Right lobe of liver (tissue), 6 donors: Measurements from ENCODE around the gene TAX1BP3. TPM values are rescaled to one million over a fixed set of nuclear protein-coding genes. Genes with fewer than 3 reads are reported as not detected.

Source experiments
- ATAC-seq, 4 donors: fragments of 200-7000 bp; cut with Tn5 transposase; one replicate each; pipeline ENCODE4 v1.9.1; 2020; ENCODE audit warnings: mild to moderate bottlenecking in 4 of 4, moderate library complexity in 4 of 4
- DNase-seq, 3 donors: peaks; one replicate each; pipeline ENCODE4 v3.0.0-alpha.2; 2020
- H3K27ac ChIP-seq, 3 donors: fragments of 200-600 bp; one replicate each; pipeline ENCODE4 v1.8.0; 2022
- H3K27me3 ChIP-seq, 2 donors: fragments of 200-600 bp; one replicate each; pipeline ENCODE4 v1.8.0; 2022
- H3K36me3 ChIP-seq, 4 donors: fragments of 200-600 bp; sonication (generic) in 1 of 4; one replicate each; pipeline versions ENCODE4 v1.5.1 to v1.8.0; 2017 to 2022; ENCODE audit warnings: control low read depth in 1 of 4
- H3K4me1 ChIP-seq, 4 donors: fragments of 200-600 bp; sonication (generic) in 1 of 4; one replicate each; pipeline versions ENCODE4 v1.5.1 to v1.8.0; 2017 to 2022; ENCODE audit warnings: control low read depth in 1 of 4
- H3K4me3 ChIP-seq, 3 donors: fragments of 200-600 bp; one replicate each; pipeline ENCODE4 v1.8.0; 2022
- H3K9me3 ChIP-seq, 4 donors: fragments of 200-600 bp; sonication (generic) in 1 of 4; one replicate each; pipeline versions ENCODE4 v1.5.1 to v1.8.0; 2017 to 2022; ENCODE audit warnings: control low read depth in 1 of 4
- CTCF ChIP-seq, 4 donors: fragments of 200-600 bp in 3 of 4; fragments of 450-650 bp in 1 of 4; IDR thresholded peaks; one replicate each; pipeline versions ENCODE4 v1.5.1 to v1.8.0; 2016 to 2022; ENCODE audit warnings: antibody characterized with exemption in 4 of 4, mild to moderate bottlenecking in 2 of 4
- POLR2A ChIP-seq: fragments of 450-650 bp; IDR thresholded peaks from one replicate; pipeline ENCODE4 v1.6.1; 2017; ENCODE audit warnings: antibody characterized with exemption, mild to moderate bottlenecking
- WGBS: methylation state at CpG from one replicate; pipeline ENCODE4 v1.1.6; 2018; ENCODE audit warnings: low coverage, low lambda C conversion rate; ENCODE audit not compliant: insufficient coverage; ENCODE audit errors: missing lambda C conversion rate; 5-methylcytosine and 5-hydroxymethylcytosine counted together
- intact Hi-C, 2 donors: fragments of 100-400 bp; cut with DNase I; formaldehyde crosslinking; loops; one replicate each; pipeline versions ENCODE4 v1.11.2 to v1.14.1; 2022
- total RNA-seq, 6 experiments: library from RNA; depleted of rRNA in 2 of 6; stranded (reverse); fragments of >200 nt in 2 of 6; fragmentation: NEBNext Ultra II Directional in 3 of 6; extraction: Animal tissue kit (Norgen Biotek cat#: 25700) in 3 of 6; gene quantifications; one replicate each; pipeline versions ENCODE4 v1.1.0 to v1.2.4, GENCODE V29; 2016 to 2023
- donor health status: DM: no; HTN: yes; CAD: no.
- donor health status: DM: no; HTN: no; CAD: no.
- donor health status: DM: no; HTN: no; CAD: no.
- donor health status: DM: no; HTN: yes; CAD: no.
- donor health status: DM: no; HTN: yes; CAD: no.

TAX1BP3 gene
- total RNA-seq, 6 experiments from 2014 or later = 8.1 to 60.9 (median 34.7) TPM

GRCh38 chr17:3666516-3666915 lies 1.9 kb downstream of the TAX1BP3 start:
- DNase-seq (peak in 1 of 3 donors; percentile 22), ATAC-seq (no peak)
- intact Hi-C loops = no loop called here
- WGBS = 90% methylated on average over 1 of the region's 6 CpGs
- H3K9me3 ChIP-seq = no peaks in the 10 kb centered on the region
- H3K36me3 ChIP-seq = no peaks in the 10 kb centered on the region
- no peak overlapping the region for H3K27ac ChIP-seq
- H3K4me3 ChIP-seq = no peak overlapping the region
- H3K27me3 ChIP-seq = no peaks in the 10 kb centered on the region
- peaks cover 0 to 24% (median 4%) of the 10 kb centered on the region in 4 donors for H3K4me1 ChIP-seq
- TF ChIP-seq POLR2A (no peak), CTCF (IDR thresholded peaks at IDR 0.05) (no peak)

- TF ChIP-seq POLR2A (no peak), CTCF (IDR thresholded peaks at IDR 0.05) (no peak)
- intact Hi-C loops = no loop called here
- H3K36me3 ChIP-seq = no peaks in the 10 kb centered on the region
- peak in 1 of 3 donors; percentile 17 for DNase-seq
- H3K4me1 ChIP-seq = peaks cover 0 to 30% (median 6%) of the 10 kb centered on the region in 4 donors
- no peaks in the 10 kb centered on the region for H3K27me3 ChIP-seq
- H3K9me3 ChIP-seq = no peaks in the 10 kb centered on the region
- H3K4me3 ChIP-seq = no peak overlapping the region
- 60% methylated on average over 1 of the region's 5 CpGs for WGBS
- no peak for ATAC-seq
- no peak overlapping the region for H3K27ac ChIP-seq
These were observed 2.5 kb downstream of the TAX1BP3 start for GRCh38 chr17:3665834-3666233.

GRCh38 chr17:3663102-3664011 lies 5.0 kb downstream of the TAX1BP3 start:
- H3K27me3 ChIP-seq = no peaks in the 10 kb centered on the region
- intact Hi-C loops = no loop called here
- no peak for DNase-seq
- H3K4me1 ChIP-seq = peaks cover 0 to 22% (median 4%) of the 10 kb centered on the region in 4 donors
- no peaks in the 10 kb centered on the region for H3K9me3 ChIP-seq
- no peaks in the 10 kb centered on the region for H3K36me3 ChIP-seq
- no peak for TF ChIP-seq CTCF (IDR thresholded peaks at IDR 0.05)
- TF ChIP-seq POLR2A = no peak
- no peak overlapping the region for H3K27ac ChIP-seq
- WGBS = 87% methylated on average over 8 of the region's 33 CpGs
- no peak overlapping the region for H3K4me3 ChIP-seq
- no peak for ATAC-seq

- Histone ChIP-seq H3K9me3 (no peaks in the 10 kb centered on the region), H3K4me3 (no peak overlapping the region), H3K27ac (peak overlapping the region in 1 of 3 donors; percentile 47), H3K27me3 (no peaks in the 10 kb centered on the region), H3K4me1 (peaks cover 0 to 16% (median 4%) of the 10 kb centered on the region in 4 donors), H3K36me3 (no peaks in the 10 kb centered on the region)
- intact Hi-C loops = no loop called here
- no peak for TF ChIP-seq POLR2A
- no peak for TF ChIP-seq CTCF (IDR thresholded peaks at IDR 0.05)
- ATAC-seq = peak in 3 of 4 donors; percentile 52 to 75 (median 66)
- 31% methylated on average over 7 of the region's 23 CpGs for WGBS
- peak in 2 of 3 donors; percentile 53 to 71 for DNase-seq
These were observed 8.0 kb downstream of the TAX1BP3 start for GRCh38 chr17:3660311-3660891.
